ENCODE data around the gene CUX1. TPM values are rescaled to one million over a fixed set of nuclear protein-coding genes. Genes with fewer than 3 reads are reported as not detected.

Gene CUX1
- total and polyA plus RNA-seq, 2 donors (not counting 1 experiment from before 2014, with no cell fraction given): 10.8 to 86.5 TPM

DNA sequence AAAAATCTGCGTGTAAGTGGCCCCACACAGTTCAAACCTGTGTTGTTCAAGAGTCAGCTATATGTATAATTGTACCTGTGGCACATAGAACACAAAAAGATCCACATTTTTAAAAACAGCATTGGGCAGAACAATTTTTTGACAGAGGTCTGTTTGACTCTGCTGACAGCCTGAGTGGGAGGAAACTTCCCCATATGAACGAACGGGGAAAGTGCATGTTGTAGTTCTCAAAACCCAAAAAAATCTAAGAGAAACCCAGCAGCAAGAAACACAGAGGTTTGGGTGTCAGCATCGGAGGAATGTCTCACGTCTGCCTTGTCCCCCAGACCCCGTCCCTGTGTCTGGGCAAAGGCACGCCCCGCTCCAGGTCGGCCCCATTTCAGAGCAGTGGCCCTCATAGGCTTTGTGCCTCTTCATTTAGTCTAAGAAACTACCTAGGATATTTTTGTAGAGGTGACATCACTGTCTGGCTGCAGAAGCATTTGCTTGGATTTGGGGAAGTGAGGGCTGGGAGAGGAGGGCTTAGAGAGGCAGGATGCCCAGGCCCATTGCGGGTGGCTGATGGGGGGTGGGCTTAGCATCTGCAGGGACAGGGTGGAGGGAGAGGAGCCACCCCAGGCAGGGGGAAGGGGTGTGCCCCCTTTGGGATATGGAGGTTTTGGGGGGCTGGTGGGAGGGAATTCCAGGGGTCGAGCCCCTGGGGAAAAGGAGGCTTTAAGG lies 11.0 kb downstream of the CUX1 start:
- no peak overlapping the region for H2AFZ ChIP-seq (ENCODE audit: insufficient read depth, low read depth, low read length, poor library complexity, severe bottlenecking)
- peaks cover under 1 to 3% of the 10 kb centered on the region in 2 donors for H3K4me1 ChIP-seq (ENCODE audit: control insufficient read depth in 2 of 2, insufficient read depth in 2 of 2, low read length in 2 of 2)
- POLR2A ChIA-PET: no interaction called here
- H3K27ac ChIP-seq (ENCODE audit: low read length in 2 of 2): no peak overlapping the region
- no peak overlapping the region for H3K4me2 ChIP-seq (replicated peaks; ENCODE audit: low read depth, low read length, poor library complexity, severe bottlenecking)
- no peak for ATAC-seq (ENCODE audit: low read depth)
- CTCF ChIA-PET: no interaction called here
- Mint-ChIP-seq H3K4me1 (peaks cover 33% of the 10 kb centered on the region), H3K9me3 (ENCODE audit: insufficient read depth) (no peaks in the 10 kb centered on the region), H3K27me3 (no peaks in the 10 kb centered on the region), H3K4me3 (no peak overlapping the region), H3K27ac (no peak overlapping the region)
- no peaks in the 10 kb centered on the region for H3K9me3 ChIP-seq (ENCODE audit: control extremely low read depth in 1 of 3, control insufficient read depth in 2 of 3, insufficient read depth in 1 of 3, low read length in 2 of 3)
- TF ChIP-seq EZH2 (IDR thresholded peaks at IDR 0.05; ENCODE audit: borderline replicate concordance, insufficient read depth, low read depth, low read length, poor library complexity, severe bottlenecking): no peak
- TF ChIP-seq, protein P1, sequence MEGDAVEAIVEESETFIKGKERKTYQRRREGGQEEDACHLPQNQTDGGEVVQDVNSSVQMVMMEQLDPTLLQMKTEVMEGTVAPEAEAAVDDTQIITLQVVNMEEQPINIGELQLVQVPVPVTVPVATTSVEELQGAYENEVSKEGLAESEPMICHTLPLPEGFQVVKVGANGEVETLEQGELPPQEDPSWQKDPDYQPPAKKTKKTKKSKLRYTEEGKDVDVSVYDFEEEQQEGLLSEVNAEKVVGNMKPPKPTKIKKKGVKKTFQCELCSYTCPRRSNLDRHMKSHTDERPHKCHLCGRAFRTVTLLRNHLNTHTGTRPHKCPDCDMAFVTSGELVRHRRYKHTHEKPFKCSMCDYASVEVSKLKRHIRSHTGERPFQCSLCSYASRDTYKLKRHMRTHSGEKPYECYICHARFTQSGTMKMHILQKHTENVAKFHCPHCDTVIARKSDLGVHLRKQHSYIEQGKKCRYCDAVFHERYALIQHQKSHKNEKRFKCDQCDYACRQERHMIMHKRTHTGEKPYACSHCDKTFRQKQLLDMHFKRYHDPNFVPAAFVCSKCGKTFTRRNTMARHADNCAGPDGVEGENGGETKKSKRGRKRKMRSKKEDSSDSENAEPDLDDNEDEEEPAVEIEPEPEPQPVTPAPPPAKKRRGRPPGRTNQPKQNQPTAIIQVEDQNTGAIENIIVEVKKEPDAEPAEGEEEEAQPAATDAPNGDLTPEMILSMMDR (IDR thresholded peaks at IDR 0.05): no peak
- no peaks in the 10 kb centered on the region for H3K36me3 ChIP-seq (replicated peaks in 1 of 2; ENCODE audit: control extremely low read depth in 1 of 2, control insufficient read depth in 1 of 2, extremely low read depth in 1 of 2, insufficient read depth in 2 of 2, low read length in 1 of 2)
- no peaks in the 10 kb centered on the region for H3K27me3 ChIP-seq (replicated peaks in 1 of 4; ENCODE audit: control extremely low read depth in 1 of 4, control insufficient read depth in 3 of 4, insufficient read depth in 4 of 4, low read length in 3 of 4)
- no peak for DNase-seq
- H3K4me3 ChIP-seq (ENCODE audit: control extremely low read depth in 1 of 5, extremely low read depth in 1 of 5, insufficient read depth in 1 of 5, low read depth in 2 of 5, low read length in 4 of 5): no peak overlapping the region
- peaks cover 53% of the 10 kb centered on the region for H4K20me1 ChIP-seq (ENCODE audit: control insufficient read depth, insufficient read depth, low read length, poor library complexity, severe bottlenecking)
- intact Hi-C loops (cut with micrococcal nuclease): no loop called here
- no peak overlapping the region for H3K9ac ChIP-seq (ENCODE audit: low read length)
- 54% methylated on average over 6 of the region's 11 CpGs for WGBS (ENCODE audit: insufficient coverage)
- H3K79me2 ChIP-seq (ENCODE audit: control insufficient read depth, insufficient read depth, low read length): peaks cover 100% of the 10 kb centered on the region

DNA sequence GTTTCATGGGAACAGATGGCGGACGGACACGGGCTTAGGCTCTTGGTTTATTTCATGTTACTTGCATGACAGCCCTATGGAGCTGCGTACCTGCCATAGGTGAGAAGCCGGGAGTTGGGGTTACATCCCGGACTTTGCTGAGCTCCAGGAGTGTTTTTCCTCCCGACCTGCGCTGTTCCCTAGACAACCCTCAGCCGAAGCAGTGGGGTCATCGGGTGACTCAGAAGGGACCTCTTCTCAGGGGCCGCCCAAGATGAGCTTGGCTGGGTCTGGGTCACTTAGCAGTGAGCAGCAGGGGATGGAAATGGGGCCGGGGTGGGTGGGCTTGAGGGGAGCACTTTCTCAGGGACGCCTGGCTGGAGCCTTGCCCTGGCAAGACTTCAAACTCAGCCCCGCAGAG lies 11.9 kb downstream of the CUX1 start:
- no peak overlapping the region for H3K9ac ChIP-seq (ENCODE audit: low read length)
- H3K27ac ChIP-seq (ENCODE audit: low read length in 2 of 2): no peak overlapping the region
- ATAC-seq (ENCODE audit: low read depth) (no peak), DNase-seq (no peak)
- no peaks in the 10 kb centered on the region for H3K36me3 ChIP-seq (replicated peaks in 1 of 2; ENCODE audit: control extremely low read depth in 1 of 2, control insufficient read depth in 1 of 2, extremely low read depth in 1 of 2, insufficient read depth in 2 of 2, low read length in 1 of 2)
- intact Hi-C loops (cut with micrococcal nuclease): no loop called here
- no peak for TF ChIP-seq EZH2 (IDR thresholded peaks at IDR 0.05; ENCODE audit: borderline replicate concordance, insufficient read depth, low read depth, low read length, poor library complexity, severe bottlenecking)
- TF ChIP-seq, protein P1 (IDR thresholded peaks at IDR 0.05): no peak
- no peaks in the 10 kb centered on the region for H3K27me3 ChIP-seq (replicated peaks in 1 of 4; ENCODE audit: control extremely low read depth in 1 of 4, control insufficient read depth in 3 of 4, insufficient read depth in 4 of 4, low read length in 3 of 4)
- no peak overlapping the region for H3K4me2 ChIP-seq (replicated peaks; ENCODE audit: low read depth, low read length, poor library complexity, severe bottlenecking)
- H3K4me1 ChIP-seq (ENCODE audit: control insufficient read depth in 2 of 2, insufficient read depth in 2 of 2, low read length in 2 of 2): peaks cover 6 to 10% of the 10 kb centered on the region in 2 donors
- H3K79me2 ChIP-seq (ENCODE audit: control insufficient read depth, insufficient read depth, low read length): peaks cover 100% of the 10 kb centered on the region
- peaks cover 53% of the 10 kb centered on the region for H4K20me1 ChIP-seq (ENCODE audit: control insufficient read depth, insufficient read depth, low read length, poor library complexity, severe bottlenecking)
- CTCF ChIA-PET: no interaction called here
- POLR2A ChIA-PET: no interaction called here
- no peak overlapping the region for H3K4me3 ChIP-seq (ENCODE audit: control extremely low read depth in 1 of 5, extremely low read depth in 1 of 5, insufficient read depth in 1 of 5, low read depth in 2 of 5, low read length in 4 of 5)
- H3K9me3 Mint-ChIP-seq (ENCODE audit: insufficient read depth): no peaks in the 10 kb centered on the region
- H3K4me1 Mint-ChIP-seq: peaks cover 39% of the 10 kb centered on the region
- H2AFZ ChIP-seq (ENCODE audit: insufficient read depth, low read depth, low read length, poor library complexity, severe bottlenecking): no peak overlapping the region
- no peaks in the 10 kb centered on the region for H3K27me3 Mint-ChIP-seq
- WGBS (ENCODE audit: insufficient coverage): 96% methylated on average over 12 of the region's 14 CpGs
- no peak overlapping the region for H3K27ac Mint-ChIP-seq
- H3K9me3 ChIP-seq (ENCODE audit: control extremely low read depth in 1 of 3, control insufficient read depth in 2 of 3, insufficient read depth in 1 of 3, low read length in 2 of 3): no peaks in the 10 kb centered on the region
- H3K4me3 Mint-ChIP-seq: no peak overlapping the region
